PC-3 (cell line): ENCODE data around the gene JDP2.

Experiments
- EZH2phosphoT487 ChIP-seq: fragments of 300-600 bp; sonication (generic); IDR thresholded peaks from 2 replicates; pipeline ENCODE4 v1.6.1; 2018; ENCODE audit warnings: mild to moderate bottlenecking, antibody characterized with exemption, low read length, borderline replicate concordance
- TF ChIP-seq, protein P1 (sequence below): fragments of 300-600 bp; sonication (generic); conservative IDR thresholded peaks from 2 replicates; pipeline ENCODE4 v1.5.1; 2017; ENCODE audit warnings: antibody characterized with exemption, low read depth, mild to moderate bottlenecking, low read length

DNA sequence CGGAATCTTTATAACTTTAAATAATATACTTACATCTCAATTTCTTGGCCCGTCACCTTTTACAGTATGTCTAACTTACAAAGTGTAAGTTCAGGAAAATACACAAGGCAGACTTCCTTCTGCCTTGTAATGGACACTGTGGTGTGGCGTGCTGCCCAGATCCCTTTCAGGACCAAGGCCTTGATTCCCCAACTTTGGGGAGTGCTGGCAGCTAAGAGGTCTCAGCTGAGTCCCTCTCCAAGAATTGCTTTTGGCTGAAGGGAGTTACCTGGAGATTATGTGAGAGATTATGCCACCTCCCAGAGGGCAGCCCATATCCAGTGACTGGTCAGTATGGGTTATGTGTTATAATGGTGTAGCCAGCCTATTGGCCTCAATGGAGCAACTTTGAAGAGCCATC, 73.3 kb downstream of the JDP2 start:
- TF ChIP-seq, protein P1, sequence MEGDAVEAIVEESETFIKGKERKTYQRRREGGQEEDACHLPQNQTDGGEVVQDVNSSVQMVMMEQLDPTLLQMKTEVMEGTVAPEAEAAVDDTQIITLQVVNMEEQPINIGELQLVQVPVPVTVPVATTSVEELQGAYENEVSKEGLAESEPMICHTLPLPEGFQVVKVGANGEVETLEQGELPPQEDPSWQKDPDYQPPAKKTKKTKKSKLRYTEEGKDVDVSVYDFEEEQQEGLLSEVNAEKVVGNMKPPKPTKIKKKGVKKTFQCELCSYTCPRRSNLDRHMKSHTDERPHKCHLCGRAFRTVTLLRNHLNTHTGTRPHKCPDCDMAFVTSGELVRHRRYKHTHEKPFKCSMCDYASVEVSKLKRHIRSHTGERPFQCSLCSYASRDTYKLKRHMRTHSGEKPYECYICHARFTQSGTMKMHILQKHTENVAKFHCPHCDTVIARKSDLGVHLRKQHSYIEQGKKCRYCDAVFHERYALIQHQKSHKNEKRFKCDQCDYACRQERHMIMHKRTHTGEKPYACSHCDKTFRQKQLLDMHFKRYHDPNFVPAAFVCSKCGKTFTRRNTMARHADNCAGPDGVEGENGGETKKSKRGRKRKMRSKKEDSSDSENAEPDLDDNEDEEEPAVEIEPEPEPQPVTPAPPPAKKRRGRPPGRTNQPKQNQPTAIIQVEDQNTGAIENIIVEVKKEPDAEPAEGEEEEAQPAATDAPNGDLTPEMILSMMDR, result no peak
- no peak for TF ChIP-seq EZH2phosphoT487
